PC-3 (cell line): ENCODE data around the gene FHAD1. TPM values are rescaled to one million over a fixed set of nuclear protein-coding genes. Genes with fewer than 3 reads are reported as not detected.

Experiments used
- ATAC-seq: fragments of 200-7000 bp; cut with Tn5 transposase; 2 replicates; pipeline ENCODE4 v1.9.1; 2020; ENCODE audit warnings: mild to moderate bottlenecking, moderate library complexity
- BruUV-seq: library from RNA; stranded (reverse); fragments of 400-500 nt; replicated peaks from 2 replicates; lab custom pipeline; 2021; lab: Mats Ljungman, UMichigan
- CTCF ChIA-PET: fragments of 300-600 bp; sonication (Branson Sonifier 250); formaldehyde crosslinking; loops from one replicate; lab custom pipeline; 2022; ENCODE audit warnings: antibody characterized with exemption; lab: Charles Lee
- POLR2A ChIA-PET: fragments of 300-600 bp; sonication (Branson Sonifier 250); formaldehyde crosslinking; loops from one replicate; lab custom pipeline; 2022; ENCODE audit warnings: antibody characterized with exemption; ENCODE audit not compliant: unreplicated experiment; lab: Charles Lee
- DNase-seq: peaks from one replicate; pipeline ENCODE4 v3.0.0-alpha.2; 2015
- H2AFZ ChIP-seq: fragments of 300-600 bp; sonication (generic); 2 replicates; pipeline ENCODE4 v1.6.0; 2016; ENCODE audit warnings: antibody characterized with exemption, low read length
- H3F3A ChIP-seq: fragments of 300-600 bp; sonication (generic); one replicate; pipeline ENCODE4 v1.6.0; 2017; ENCODE audit warnings: antibody characterized with exemption, low read length, control low read depth, mild to moderate bottlenecking; ENCODE audit not compliant: unreplicated experiment
- H3K27ac ChIP-seq: fragments of 300-600 bp; sonication (generic); 2 replicates; pipeline ENCODE4 v1.5.1; 2016; ENCODE audit warnings: mild to moderate bottlenecking, low read length
- H3K27me3 ChIP-seq: fragments of 300-600 bp; sonication (generic); 2 replicates; pipeline ENCODE4 v1.6.1; 2016; ENCODE audit warnings: low read length, mixed read lengths
- H3K36me3 ChIP-seq: fragments of 300-600 bp; sonication (generic); 2 replicates; pipeline ENCODE4 v1.6.1; 2016; ENCODE audit warnings: low read depth, mixed run types, low read length, mixed read lengths
- H3K4me1 ChIP-seq: fragments of 300-600 bp; sonication (generic); 2 replicates; pipeline ENCODE4 v1.5.1; 2016; ENCODE audit warnings: low read length; ENCODE audit not compliant: insufficient read depth
- H3K4me2 ChIP-seq: fragments of 300-600 bp; sonication (generic); 2 replicates; pipeline ENCODE4 v1.6.0; 2016; ENCODE audit warnings: low read length
- H3K4me3 ChIP-seq: fragments of 300-600 bp; sonication (generic); 2 replicates; pipeline ENCODE4 v1.5.1; 2016; ENCODE audit warnings: mild to moderate bottlenecking, low read length, mixed read lengths
- H3K79me2 ChIP-seq: fragments of 300-600 bp; sonication (generic); 2 replicates; pipeline ENCODE4 v1.6.1; 2017; ENCODE audit warnings: low read length, mixed read lengths
- H3K9ac ChIP-seq: fragments of 300-600 bp; sonication (generic); 2 replicates; pipeline ENCODE4 v1.6.0; 2016; ENCODE audit warnings: mild to moderate bottlenecking, low read length
- H3K9me2 ChIP-seq: fragments of 300-600 bp; sonication (generic); replicated peaks from 2 replicates; pipeline ENCODE4 v1.6.1; 2016; ENCODE audit warnings: mixed run types, low read length, mixed read lengths
- H3K9me3 ChIP-seq: fragments of 300-600 bp; sonication (generic); 2 replicates; pipeline ENCODE4 v1.6.1; 2016; ENCODE audit warnings: low read length, mixed read lengths
- H4K20me1 ChIP-seq: fragments of 300-600 bp; sonication (generic); 2 replicates; pipeline ENCODE4 v1.6.1; 2016; ENCODE audit warnings: low read length, mixed read lengths
- EZH2 ChIP-seq: fragments of 300-600 bp; sonication (generic); IDR thresholded peaks from one replicate; pipeline ENCODE4 v1.6.1; 2017; ENCODE audit warnings: antibody characterized with exemption, mild to moderate bottlenecking, low read length; ENCODE audit not compliant: unreplicated experiment
- EZH2phosphoT487 ChIP-seq: fragments of 300-600 bp; sonication (generic); IDR thresholded peaks from 2 replicates; pipeline ENCODE4 v1.6.1; 2018; ENCODE audit warnings: mild to moderate bottlenecking, antibody characterized with exemption, low read length, borderline replicate concordance
- intact Hi-C: fragments of 100-400 bp; cut with micrococcal nuclease; formaldehyde crosslinking; loops from 2 replicates; pipeline ENCODE4 v1.9.0; 2023
- total RNA-seq: library from RNA; depleted of rRNA; stranded (reverse); fragments of >200 nt; gene quantifications from 2 replicates; pipeline ENCODE4 v1.2.3, GENCODE V29; 2014
- TF ChIP-seq, protein P1 (sequence below): fragments of 300-600 bp; sonication (generic); conservative IDR thresholded peaks from 2 replicates; pipeline ENCODE4 v1.5.1; 2017; ENCODE audit warnings: antibody characterized with exemption, low read depth, mild to moderate bottlenecking, low read length

The FHAD1 gene
- total RNA-seq, 1 experiment from 2014 or later: 0.95 TPM

DNA sequence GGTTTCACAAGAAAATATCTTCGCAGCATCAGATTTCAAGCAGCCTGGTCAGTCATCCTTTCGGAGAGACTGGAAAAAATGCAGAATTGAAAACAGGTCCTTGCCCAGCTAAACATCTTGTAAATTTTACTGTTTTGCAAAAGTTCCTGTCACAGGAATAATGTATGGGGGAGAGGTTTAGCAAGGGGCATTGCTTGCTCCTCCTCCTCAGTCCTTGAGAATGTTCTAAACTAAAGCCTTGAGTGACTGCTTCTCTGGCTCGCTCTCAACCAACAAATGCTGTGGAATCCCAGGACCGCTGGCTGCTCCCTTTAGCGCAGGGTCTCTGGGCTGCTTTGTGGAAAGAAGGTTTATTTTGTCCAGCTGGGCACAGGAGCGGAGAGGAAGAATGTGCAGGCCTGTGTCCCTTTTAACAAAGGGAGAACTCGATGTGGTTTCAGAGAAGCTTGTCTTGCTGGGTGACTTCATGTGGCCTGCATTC lies 33.6 kb upstream of the FHAD1 start:
- H3K27ac ChIP-seq: no peak overlapping the region
- no peaks in the 10 kb centered on the region for H3K9me2 ChIP-seq
- intact Hi-C loops: no loop called here
- DNase-seq (no peak), ATAC-seq (no peak)
- no peaks in the 10 kb centered on the region for H3F3A ChIP-seq
- ChIA-PET CTCF (no interaction called here), POLR2A (interaction anchor here (0.6 kb wide), 1 partner anchor 13 kb away, joined by 4 read pairs; no protein-coding TSS in a partner anchor)
- TF ChIP-seq EZH2 (no peak), EZH2phosphoT487 (no peak)
- TF ChIP-seq, protein P1, sequence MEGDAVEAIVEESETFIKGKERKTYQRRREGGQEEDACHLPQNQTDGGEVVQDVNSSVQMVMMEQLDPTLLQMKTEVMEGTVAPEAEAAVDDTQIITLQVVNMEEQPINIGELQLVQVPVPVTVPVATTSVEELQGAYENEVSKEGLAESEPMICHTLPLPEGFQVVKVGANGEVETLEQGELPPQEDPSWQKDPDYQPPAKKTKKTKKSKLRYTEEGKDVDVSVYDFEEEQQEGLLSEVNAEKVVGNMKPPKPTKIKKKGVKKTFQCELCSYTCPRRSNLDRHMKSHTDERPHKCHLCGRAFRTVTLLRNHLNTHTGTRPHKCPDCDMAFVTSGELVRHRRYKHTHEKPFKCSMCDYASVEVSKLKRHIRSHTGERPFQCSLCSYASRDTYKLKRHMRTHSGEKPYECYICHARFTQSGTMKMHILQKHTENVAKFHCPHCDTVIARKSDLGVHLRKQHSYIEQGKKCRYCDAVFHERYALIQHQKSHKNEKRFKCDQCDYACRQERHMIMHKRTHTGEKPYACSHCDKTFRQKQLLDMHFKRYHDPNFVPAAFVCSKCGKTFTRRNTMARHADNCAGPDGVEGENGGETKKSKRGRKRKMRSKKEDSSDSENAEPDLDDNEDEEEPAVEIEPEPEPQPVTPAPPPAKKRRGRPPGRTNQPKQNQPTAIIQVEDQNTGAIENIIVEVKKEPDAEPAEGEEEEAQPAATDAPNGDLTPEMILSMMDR: no peak
- peaks cover 12% of the 10 kb centered on the region for H3K4me1 ChIP-seq
- H3K27me3 ChIP-seq: no peaks in the 10 kb centered on the region
- no peak overlapping the region for H2AFZ ChIP-seq
- no peaks in the 10 kb centered on the region for H4K20me1 ChIP-seq
- 0 out of 2 replicates have a peak, but pooled peaks cover 2% of the 10 kb centered on the region for H3K79me2 ChIP-seq
- H3K9me3 ChIP-seq: no peaks in the 10 kb centered on the region
- no TSS peak for BruUV-seq
- H3K4me3 ChIP-seq: no peak overlapping the region
- H3K36me3 ChIP-seq: no peaks in the 10 kb centered on the region; the same call in 1 of the 2 replicates
- H3K4me2 ChIP-seq: no peak overlapping the region
- H3K9ac ChIP-seq: no peak overlapping the region

DNA sequence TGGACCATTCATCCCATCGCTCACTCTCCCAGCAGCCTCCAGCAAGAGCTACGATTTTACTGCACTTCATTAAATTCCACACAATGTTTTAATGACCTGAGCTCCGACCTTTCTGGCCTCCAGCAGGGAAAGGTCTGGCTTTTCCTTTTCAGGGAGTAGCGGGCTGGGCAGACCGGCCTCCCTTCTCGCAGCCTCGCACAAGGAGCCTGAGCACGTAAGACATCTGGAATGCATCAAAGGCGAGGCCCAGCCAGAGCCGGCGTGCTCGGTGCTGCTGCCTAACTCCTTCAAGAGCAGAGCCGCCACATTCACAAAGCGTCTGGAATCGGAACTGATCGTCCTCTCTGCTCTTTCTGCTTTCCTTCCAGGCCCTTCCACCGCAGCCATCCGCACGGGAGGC lies 32.5 kb upstream of the FHAD1 start:
- intact Hi-C loops: no loop called here
- Histone ChIP-seq H3K4me3 (no peak overlapping the region), H3K4me2 (no peak overlapping the region), H3K79me2 (0 out of 2 replicates have a peak, but pooled peaks cover 2% of the 10 kb centered on the region), H3K9me3 (no peaks in the 10 kb centered on the region), H3K36me3 (no peaks in the 10 kb centered on the region; the same call in 1 of the 2 replicates), H3K27me3 (no peaks in the 10 kb centered on the region), H2AFZ (no peak overlapping the region), H3F3A (no peaks in the 10 kb centered on the region), H3K9ac (no peak overlapping the region), H3K9me2 (no peaks in the 10 kb centered on the region), H4K20me1 (no peaks in the 10 kb centered on the region), H3K4me1 (peaks cover 23% of the 10 kb centered on the region), H3K27ac (no peak overlapping the region)
- CTCF ChIA-PET: no interaction called here
- DNase-seq (no peak), ATAC-seq (no peak)
- TF ChIP-seq EZH2 (no peak), EZH2phosphoT487 (no peak)
- TF ChIP-seq, protein P1: no peak
- POLR2A ChIA-PET: no interaction called here
- no TSS peak for BruUV-seq

DNA sequence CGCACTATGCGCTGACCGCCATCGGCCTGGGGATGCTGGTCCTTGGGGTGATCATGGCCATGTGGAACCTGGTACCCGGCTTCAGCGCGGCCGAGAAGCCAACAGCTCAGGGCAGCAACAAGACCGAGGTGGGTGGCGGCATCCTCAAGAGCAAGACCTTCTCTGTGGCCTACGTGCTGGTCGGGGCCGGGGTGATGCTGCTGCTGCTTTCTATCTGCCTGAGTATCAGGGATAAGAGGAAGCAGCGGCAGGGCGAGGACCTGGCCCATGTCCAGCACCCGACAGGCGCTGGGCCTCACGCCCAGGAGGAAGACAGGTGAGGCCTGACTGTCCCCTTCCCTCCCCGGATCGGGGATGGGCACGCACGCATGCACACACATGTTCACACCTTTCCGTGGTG lies 31.9 kb upstream of the FHAD1 start:
- H2AFZ ChIP-seq: no peak overlapping the region
- H3K9ac ChIP-seq: no peak overlapping the region
- POLR2A ChIA-PET: no interaction called here
- H3K27me3 ChIP-seq: no peaks in the 10 kb centered on the region
- BruUV-seq: no TSS peak
- no peaks in the 10 kb centered on the region for H3F3A ChIP-seq
- no peak for DNase-seq
- H3K27ac ChIP-seq: no peak overlapping the region
- H3K9me2 ChIP-seq: no peaks in the 10 kb centered on the region
- H3K36me3 ChIP-seq: no peaks in the 10 kb centered on the region; the same call in 1 of the 2 replicates
- intact Hi-C loops: no loop called here
- H3K79me2 ChIP-seq: no peaks in the 10 kb centered on the region
- no peaks in the 10 kb centered on the region for H4K20me1 ChIP-seq
- H3K4me1 ChIP-seq: peaks cover 24% of the 10 kb centered on the region
- H3K9me3 ChIP-seq: no peaks in the 10 kb centered on the region
- ATAC-seq: no peak
- TF ChIP-seq EZH2phosphoT487: no peak
- TF ChIP-seq, protein P1: no peak
- TF ChIP-seq EZH2: no peak
- H3K4me3 ChIP-seq: no peak overlapping the region
- CTCF ChIA-PET: no interaction called here
- no peak overlapping the region for H3K4me2 ChIP-seq
